Activated CD8-positive, alpha-beta memory T cell treated with anti-CD3 and anti-CD28 coated beads for 4 hours (primary cell): ENCODE data around the gene TRAP1.
A peak's percentile ranks its signal among the peaks of the same experiment; 100 is the strongest.
"Not testable (repeated sequence)": the region's sequence is repeated elsewhere in the genome, so short reads cannot be mapped to it uniquely, and the experiment has no call there.

ENCODE experiments used
- DNase-seq, 2 donors: peaks; one replicate each; pipeline ENCODE4 v3.0.0-alpha.2; 2020; ENCODE audit warnings: low read depth in 2 of 2

The TRAP1 gene

GRCh38 chr16:3736116-3736515 is 18.8 kb upstream of the TRAP1 start:
- no peak for DNase-seq

GRCh38 chr16:3735541-3735940 is 18.2 kb upstream of the TRAP1 start:
- no peak for DNase-seq

GRCh38 chr16:3734758-3735221 is 17.5 kb upstream of the TRAP1 start:
- no peak for DNase-seq

- no peak for DNase-seq
Observed at GRCh38 chr16:3734084-3734757, 16.9 kb upstream of the TRAP1 start.

- no peak for DNase-seq
Observed at GRCh38 chr16:3732171-3732570, 14.8 kb upstream of the TRAP1 start.

GRCh38 chr16:3731126-3731935 is 14.0 kb upstream of the TRAP1 start:
- DNase-seq, result no peak

DNA sequence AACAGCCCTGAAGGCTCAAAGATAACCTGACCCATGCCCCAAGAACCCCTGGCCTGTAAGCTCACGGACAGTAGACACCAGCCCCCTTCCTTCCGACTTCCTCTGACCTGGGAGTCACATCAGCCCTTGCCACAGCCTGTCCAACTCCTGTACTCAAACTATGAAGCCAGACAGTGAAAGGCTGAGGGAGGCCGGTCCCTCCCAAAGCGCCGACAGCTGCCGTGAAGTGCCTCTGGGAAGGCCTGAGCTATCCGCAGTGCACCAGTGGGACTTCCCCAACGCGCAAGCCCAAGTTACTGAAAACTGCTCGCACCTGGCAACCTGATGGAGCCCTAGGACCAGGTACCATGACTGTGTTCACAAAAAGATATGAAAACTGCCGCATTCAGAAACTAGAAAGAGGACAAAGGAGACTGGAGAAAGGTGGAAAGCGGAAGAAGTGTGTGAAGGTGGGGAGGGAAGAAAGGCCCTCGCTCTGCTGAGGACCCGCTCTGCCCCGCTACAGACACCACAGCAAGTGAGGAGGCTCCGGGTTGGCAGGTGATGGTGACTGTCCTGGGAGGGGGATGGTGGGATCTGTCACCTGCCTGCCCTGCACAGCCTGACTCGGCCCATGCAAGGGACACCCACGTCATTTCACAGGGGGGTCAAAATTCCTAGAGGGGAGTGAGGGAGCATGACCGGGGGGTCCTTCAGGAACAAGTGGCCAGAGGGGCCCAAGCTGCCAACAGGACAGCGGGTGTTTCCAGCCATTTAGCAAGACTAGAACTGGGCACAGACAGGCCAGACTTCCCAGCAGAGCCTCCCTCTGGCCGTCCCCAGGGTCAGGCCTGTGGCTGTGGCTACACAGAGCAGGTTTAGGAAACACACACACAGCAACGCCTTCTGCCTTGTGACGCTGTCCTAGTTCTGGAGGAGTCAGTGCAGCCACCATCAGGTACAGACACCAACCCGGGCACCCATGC is 13.1 kb upstream of the TRAP1 start:
- DNase-seq, result no peak

GRCh38 chr16:3729161-3730112 is 12.1 kb upstream of the TRAP1 start:
- no peak for DNase-seq

GRCh38 chr16:3728424-3729160 is 11.3 kb upstream of the TRAP1 start:
- DNase-seq, result no peak

DNA sequence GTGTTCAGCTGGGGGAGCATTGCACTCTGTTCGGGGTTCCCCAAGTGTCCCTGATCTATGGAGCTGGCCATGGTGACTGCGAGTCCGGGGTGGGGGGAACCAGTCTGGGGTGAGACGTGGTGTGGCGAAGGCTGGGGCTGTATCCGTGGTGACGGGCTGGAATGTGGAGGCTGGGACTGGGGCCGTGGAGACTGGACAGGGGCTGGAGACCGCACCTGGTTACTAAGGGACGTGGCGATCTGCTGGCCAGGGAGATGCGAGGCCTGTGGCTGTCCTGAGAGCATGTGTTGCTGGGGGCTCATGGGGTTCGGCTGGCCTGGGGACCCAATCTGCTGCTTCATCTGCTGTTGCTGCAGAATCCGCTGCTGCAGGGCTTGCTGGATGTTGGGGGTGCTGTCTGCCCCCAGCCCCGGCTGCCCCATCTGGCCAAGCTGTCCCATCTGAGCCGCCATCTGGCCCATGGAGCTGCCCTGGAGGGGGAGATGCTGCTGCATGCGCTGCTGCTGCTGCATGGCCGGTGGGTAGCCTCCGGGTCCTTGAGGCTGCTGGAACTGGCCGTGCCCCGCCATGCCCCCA is 10.6 kb upstream of the TRAP1 start:
- no peak for DNase-seq

- no peak for DNase-seq
Observed at GRCh38 chr16:3726021-3726687, 8.8 kb upstream of the TRAP1 start.

DNA sequence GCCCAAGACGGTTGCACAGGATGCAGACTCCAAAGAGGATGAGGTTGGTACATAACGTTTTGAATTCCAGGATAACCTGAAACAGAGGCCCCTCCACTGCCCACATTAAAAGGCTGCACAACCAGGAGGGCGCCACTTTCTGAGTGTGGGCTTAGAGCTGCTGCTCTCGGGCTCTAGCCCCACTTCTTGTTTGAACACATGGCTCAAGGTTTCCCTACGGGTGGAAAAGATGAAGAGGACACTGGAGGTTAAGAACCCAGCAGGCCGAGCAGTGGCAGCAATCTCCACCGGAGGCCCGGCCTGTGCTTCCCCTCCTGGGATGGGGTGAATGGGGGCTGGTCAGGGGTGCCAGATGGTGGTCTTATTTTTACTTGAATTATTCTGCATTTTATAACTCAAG is 8.0 kb upstream of the TRAP1 start:
- DNase-seq, result no peak

GRCh38 chr16:3722508-3722907 is 5.2 kb upstream of the TRAP1 start:
- no peak for DNase-seq

GRCh38 chr16:3720418-3720817 is 3.1 kb upstream of the TRAP1 start:
- no peak for DNase-seq

DNA sequence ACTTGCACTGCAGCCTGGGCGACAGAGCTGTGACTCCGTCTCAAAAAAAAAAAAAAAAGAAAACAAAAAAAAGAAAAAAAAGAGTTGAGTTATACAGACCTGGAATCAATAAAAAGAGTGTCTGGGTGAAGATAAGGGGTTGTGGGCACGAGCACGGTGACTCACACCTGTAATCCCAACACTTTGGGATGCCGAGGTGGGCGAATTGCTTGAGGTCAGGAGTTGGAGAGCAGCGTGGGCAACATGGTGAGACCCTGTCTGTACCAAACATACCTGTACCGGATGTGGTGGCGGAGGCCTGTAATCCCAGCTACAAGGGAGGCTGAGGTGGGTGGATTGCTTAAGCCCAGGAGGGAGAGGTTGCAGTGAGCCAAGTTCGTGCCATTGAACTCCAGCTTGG is 1.3 kb upstream of the TRAP1 start:
- DNase-seq, result no peak

DNA sequence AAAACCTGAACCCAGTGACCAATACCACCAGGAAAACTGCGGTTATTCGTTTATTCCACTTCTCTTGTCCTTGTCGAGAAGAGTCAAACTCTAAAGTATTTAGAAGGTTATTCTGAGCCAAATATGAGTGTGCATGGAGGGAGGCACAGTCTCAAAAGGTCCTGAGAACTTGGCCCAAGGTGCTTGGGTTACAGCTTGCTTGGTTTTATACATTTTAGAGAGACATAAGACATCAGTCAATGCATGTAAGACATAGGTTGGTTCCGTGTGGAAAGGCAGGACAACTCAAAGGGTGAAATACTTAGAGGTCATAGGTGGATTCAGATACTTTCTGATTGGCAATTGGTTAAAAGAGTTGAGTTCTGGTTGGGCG is 681 bp upstream of the TRAP1 start:
- no peak for DNase-seq

- DNase-seq, result peak in 1 of 2 donors; percentile 4
Observed at GRCh38 chr16:3716831-3717234, 491 bp downstream of the TRAP1 start.

GRCh38 chr16:3715430-3715829 is 1.9 kb downstream of the TRAP1 start:
- no peak for DNase-seq

DNA sequence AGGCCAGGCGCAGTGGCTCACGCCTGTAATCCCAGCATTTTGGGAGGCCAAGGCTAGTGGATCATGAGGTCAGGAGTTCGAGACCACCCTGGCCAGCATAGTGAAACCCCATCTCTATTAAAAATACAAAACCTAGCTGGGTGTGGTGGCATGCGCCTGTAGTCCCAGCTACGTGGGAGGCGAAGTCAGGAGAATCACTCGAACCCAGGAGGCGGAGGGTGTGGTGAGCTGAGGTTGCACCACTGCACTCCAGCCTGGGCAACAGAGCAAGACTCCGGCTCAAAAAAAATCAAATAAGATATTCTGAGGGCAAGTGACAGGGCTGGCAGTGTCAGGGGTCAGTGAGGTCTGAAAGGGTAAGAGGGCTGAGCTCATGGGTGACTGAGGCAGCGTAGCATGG is 2.9 kb downstream of the TRAP1 start:
- not testable (repeated sequence) for DNase-seq
